GM20431 (cell line): Measurements from ENCODE around the gene KIRREL3.

Experiments used
- in situ Hi-C: fragments of 300-500 bp; cut with MseI, MboI; formaldehyde crosslinking; loops from one replicate; pipeline ENCODE4 v1.15.0; 2020; ENCODE audit warnings: low sequenced_read_pairs; ENCODE audit not compliant: unreplicated experiment

KIRREL3 gene

DNA sequence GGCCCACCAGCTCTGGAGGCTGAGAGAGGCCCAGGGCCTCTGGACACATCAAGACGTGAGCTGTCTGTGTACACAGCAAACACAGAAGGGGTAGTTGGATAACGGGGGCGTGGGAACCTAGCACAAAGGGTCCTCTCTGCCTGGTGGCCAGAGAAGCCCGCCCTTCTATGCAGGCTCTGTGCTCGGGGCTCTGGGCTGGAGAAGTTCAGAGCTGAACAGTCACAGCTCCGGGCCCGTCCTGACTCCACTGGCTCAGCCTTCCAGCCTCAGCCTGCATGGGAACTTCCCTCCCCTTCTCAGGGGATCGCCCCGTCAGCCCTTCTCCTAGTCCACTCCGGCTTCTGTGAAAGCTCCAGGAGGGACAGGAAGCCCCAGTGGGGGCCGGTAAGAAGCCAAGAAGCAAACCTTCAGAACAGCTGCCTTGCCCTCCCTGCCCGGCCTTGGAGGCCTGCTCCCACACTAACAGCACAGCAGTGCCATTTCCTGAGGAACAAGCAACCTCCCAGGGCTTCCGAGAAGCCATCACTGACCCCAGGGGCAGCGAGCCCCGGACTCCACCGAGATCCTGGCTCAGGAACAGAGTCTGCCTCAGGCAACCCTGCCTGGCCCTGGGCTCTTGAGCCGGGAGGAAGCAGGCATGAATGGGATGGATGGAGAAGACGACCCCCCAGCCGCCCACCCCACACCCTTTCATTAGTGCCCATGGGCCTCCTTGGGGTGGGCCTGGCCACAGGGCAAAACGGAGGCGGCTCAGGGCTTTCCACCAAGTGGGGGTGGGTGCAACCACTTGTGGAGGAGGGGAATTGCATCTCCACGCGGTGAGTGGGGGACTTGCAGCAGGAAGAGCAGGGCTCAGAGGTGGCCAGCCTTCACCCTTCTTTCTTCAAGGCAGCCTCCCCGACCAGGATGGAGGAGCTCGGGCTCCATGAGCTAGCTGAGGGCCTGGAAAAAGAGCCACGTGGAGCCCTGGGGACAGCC, 525.3 kb downstream of the KIRREL3 start:
- in situ Hi-C loops: no loop called here

DNA sequence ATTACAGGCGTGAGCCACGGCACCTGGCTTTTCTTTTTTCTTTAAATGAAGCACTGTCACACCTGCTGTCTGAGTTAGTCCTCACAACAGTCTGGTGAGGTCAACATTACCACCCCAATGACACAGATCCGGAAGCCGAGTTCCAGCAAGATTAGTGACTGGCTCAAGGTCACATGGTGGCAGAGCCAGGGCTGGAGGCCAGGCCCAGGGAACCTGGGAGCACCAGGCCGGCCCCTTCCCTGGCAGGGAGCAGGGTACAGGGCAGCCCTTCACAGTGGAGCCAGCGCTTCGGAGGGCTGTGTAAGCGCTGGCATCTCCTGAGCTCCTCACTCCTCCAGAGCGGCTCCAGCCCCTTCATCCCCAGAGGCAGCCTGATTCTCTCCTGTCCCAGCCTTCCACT, 526.4 kb downstream of the KIRREL3 start:
- in situ Hi-C loops: no loop called here

DNA sequence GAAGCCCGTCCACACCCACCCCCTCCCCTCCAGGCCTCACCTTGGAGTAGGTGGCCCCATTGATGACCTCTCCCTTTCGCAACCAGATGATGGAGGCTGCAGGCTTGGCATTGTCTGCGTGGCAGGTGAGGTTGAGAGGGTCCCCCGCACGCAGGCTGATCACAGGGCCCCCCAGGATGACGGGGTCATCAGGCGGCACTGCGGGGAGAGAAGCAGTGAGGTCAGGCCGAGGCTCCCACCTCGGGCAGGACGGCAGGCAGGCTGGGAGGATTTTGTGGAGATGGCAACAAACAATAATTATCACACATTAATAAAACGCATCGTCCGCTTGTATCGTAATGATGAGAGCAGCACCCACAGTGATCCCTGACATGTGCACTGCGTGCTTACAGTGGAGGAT, 527.3 kb downstream of the KIRREL3 start:
- in situ Hi-C loops: no loop called here

DNA sequence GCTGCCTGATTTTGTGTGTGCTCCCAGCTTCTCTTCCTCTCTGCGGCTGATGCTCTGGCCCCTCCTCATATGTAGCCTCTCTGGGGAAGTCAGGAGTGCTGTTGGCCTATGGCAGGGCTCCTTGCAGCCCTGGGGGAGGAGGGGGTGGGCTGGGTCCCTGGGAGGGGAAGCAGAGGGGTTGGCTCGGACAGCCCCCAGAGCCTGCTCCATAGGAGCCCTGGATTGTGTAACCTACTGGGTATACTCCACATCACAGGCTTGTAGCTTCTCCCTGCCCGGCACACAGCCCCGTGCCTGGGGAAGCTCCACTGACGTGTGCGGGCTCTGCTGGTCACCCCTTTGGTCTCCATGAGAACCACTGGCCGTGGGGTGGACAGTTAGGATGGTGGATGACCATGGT, 531.3 kb downstream of the KIRREL3 start:
- in situ Hi-C loops: no loop called here

DNA sequence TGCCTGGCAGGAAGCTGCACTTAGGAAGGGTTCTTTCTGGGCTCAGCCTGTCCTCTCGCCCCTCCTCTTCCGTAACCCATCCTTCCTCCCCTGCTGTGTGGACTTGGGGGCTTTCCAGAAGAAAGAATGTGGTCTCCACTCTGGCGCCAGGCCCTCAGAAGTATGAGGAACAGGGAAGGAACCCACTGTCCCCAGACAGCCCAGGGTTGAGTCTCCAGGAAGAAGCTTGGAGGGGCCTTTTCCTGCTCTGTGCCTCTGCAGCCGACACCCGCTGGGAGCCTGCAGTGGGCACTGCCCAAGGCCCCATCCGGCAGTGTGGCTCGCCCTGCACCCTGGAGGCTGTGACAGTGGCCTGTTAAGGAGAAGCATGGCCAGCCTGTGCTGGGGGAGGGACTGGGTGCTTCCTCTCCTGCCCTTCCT, 532.5 kb downstream of the KIRREL3 start:
- in situ Hi-C loops: no loop called here

DNA sequence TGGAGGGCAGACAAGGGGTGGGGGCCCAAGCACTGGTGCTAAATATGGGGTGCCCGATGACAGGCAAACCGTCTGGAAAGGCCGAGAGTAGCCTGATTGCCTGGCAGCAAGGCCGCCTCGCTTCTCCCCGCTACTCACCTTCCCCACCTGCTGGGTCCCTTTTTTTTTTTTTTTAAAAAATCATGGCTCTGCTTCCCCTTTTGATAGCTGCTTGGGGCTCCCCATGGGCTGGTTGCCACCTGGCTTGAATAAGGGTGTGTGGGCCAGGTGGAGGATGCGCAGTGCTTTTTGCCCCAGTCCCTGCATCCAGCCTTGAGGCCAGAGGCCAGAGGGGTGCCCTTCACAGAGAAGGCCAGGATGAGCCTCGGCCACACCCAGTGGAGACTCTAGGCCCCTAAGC, 533.1 kb downstream of the KIRREL3 start:
- in situ Hi-C loops: no loop called here

DNA sequence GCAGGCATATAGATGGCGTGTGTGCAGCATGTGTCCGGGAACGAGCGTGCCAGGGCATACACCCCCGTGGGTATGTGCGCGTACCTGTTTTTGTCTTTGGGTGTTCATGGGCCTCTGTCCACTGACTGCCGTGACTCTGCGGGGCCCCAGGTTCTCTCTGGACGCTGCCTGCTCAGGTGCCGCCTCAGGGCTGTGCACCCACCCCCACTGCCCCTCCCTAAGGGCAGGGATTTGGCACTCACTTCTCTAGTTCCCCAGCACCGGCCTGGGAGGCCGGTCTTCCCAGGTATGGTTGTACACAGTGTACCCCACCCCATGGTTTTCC, 533.6 kb downstream of the KIRREL3 start:
- in situ Hi-C loops: no loop called here

DNA sequence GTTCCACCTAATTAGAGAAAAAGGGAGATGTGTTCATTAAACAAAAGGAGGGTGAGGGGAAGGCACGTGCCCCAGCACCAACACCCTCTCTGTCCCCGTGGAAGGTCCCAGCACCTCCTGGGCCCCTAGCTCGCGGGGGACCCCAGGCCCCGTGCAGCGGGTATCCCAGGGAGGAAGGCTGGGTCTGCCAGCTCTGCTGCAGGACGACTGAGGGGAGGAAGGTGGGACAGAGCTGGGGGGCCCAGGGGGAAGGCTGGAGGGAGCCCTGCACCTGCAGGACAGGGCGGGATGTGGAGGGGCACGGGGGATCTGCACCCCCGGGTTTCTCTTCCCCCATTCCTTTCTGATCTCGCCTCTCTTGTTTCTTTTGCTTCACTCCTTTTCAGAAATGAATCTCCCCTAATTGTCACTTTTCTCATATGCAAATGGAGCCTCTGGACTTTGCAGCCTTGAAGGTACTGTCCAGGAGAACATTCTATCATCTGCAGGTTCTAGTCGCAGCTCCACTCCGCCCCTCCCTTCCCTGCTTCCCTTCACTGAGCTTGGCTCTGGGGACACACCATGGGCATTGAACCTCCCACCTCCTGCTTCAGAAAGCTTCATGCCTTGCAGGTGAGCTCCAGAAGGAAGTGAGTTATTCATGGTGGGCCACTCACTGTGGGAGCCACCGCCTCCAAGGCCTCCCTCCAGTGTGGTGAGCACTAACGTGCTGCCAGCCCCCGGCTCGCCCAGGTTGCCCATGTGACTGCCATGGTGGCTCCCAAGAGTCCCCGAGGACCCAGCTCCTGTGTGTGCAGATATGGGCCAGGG, 534.1 kb downstream of the KIRREL3 start:
- in situ Hi-C loops: no loop called here

DNA sequence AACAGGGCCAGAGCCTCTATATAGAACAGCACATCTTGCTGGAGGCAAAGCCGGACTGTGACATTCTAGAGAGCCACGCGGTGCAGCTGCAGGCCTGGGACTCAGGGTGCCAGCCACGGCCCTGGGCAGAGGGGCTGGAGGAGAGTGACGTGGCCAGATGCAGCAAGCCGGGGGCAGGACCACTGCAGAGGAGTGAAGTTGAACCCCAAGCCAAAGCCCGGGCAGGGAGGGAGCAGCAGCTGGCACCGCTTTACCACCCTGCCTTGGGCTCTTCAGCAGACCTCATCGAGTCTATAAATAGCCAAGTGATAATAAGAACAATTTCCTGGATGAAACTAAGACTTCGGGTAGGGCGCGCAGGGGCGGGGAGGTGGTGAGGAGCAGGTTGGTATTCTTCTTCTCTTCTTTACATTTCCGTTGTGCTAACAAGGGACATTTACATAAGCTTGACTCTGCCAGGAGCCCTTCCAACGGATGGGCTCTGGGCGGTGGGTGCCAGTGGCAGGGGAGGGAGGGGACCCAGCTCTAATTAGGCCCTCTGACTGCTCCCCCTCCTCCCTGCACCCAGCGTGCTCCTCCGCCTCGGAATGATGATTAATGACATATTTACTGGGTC, 534.9 kb downstream of the KIRREL3 start:
- in situ Hi-C loops: no loop called here

DNA sequence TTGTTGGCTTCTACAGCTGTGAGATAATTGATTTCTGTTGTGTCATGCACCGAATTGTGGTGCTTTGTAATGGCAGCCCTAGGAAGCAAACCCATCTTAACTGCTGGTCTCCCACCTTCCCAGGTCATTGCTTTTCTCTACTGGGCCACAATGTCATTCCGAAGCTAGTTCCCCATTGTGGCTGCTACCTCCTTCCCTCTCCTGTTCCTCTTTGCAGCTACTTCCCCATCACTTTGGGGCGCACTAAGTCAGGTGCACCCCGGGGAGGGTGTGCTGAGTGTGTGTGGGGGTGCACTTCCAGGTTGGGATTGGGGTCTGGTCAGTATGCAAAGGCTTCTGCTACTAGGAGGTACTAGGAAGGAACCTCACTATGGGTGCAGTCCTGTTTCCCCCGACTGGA, 535.8 kb downstream of the KIRREL3 start:
- in situ Hi-C loops: no loop called here

DNA sequence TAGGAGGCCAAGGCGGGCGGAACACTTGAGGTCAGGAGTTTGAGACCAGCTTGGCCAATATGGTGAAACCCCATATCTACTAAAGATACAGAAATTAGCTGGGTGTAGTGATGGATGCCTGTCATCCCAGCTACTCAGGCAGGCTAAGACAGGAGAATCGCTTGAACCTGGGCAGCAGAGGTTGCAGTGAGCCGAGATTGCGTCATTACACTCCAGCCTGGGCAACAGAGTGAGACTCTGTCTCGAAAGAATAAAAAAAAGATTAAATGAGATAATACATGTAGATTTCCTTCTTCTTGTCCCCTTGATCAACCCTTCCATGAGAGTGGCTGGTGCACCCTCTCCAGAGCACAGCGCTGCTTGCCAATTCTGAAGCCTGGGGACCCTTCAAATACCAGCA, 538.1 kb downstream of the KIRREL3 start:
- in situ Hi-C loops: no loop called here

DNA sequence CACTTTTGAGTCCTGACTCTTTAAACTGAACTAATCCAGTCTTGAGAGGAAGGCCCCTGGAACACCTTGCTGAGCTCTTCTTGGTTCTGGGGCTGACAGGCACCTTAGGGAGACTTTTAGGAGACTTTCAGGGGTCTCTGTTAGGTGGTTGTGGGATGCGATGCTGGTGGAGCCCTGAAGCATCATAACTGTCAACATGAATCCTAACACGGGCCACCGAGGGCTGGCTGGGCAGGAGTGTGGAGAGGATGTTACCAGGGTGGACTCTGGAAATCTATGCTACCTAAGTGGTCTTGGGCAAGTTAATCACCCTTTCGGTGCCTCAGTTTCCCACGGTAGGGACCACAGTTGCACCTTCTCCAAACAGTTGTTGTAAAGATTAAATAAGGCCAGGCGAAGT, 538.6 kb downstream of the KIRREL3 start:
- in situ Hi-C loops: no loop called here

DNA sequence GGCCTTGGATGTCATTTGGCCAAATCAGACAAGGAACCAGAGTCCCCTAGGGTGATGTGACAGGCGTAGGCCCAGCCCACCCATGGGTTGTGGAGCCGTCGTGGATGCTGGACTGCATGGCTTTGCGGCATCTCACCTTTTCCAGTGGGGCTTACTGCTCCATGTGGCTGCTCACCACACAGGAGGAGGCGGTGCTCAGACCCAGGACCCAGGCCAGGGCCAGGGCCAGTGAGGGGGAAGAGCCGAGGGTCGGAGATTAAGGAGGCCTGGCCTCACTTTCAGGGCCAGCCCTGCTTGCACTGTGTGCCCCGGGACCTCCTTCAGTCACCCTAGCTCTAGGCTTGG, 539.5 kb downstream of the KIRREL3 start:
- in situ Hi-C loops: no loop called here

DNA sequence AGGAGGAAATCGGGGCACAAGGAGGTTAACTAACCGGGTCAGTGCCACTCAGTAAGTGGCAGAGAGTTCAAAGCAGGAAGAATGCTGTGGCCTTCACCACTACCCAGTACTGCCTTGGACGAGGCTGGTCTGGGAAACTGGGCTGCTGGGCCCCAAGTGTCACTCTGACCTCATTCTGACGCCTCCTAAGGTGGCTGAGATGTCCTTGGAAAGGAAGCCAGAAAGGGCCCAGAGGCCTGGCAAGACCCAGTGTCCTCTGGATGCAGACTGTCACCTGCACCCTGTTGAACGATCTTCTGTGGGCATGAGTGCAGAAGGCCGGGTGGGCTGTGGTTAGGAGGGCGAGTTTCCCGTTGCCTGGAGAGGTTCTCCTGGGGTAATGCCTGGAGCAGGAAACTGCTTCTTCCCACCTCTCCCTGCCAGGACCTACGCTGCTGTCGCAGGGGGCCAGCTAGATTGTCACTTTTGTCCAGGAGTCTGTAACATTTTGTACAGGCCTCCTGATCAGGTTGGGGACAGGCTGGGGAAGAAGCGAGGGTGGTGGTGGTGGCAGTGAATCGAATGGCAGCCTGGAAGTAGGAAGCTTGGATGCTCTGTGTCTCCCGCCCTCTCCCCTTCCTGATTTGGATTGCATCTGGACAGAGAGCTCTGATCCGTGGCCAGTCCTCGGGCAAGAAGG, 540.0 kb downstream of the KIRREL3 start:
- in situ Hi-C loops: no loop called here

DNA sequence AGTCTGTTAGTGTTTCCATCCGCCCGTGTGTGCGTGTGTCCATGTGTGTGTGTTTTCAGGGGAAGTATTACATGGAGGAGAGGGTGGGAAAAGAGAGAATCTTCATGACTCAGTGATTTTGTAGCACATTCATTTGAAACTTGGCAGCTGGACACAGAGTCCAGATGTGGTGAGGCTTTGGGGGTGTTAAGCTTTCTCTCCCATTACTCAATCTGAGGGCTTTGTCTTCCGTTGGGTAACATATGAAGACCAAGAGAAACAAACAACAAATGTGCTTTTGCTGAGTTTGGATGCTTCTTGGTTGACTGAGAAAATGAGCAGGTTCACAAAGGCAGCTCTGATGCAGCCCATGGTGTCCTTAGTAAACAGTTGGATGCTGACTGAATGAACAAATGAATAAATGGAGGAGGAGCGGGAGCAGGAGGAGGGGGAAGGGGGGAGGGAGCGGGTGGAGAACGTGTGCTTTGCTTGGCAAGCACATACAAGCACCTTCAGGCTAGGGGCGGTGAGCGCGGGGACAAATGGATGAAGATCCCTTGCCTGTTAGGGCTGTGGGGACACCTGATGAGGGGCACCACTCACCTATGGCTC, 540.8 kb downstream of the KIRREL3 start:
- in situ Hi-C loops: no loop called here

DNA sequence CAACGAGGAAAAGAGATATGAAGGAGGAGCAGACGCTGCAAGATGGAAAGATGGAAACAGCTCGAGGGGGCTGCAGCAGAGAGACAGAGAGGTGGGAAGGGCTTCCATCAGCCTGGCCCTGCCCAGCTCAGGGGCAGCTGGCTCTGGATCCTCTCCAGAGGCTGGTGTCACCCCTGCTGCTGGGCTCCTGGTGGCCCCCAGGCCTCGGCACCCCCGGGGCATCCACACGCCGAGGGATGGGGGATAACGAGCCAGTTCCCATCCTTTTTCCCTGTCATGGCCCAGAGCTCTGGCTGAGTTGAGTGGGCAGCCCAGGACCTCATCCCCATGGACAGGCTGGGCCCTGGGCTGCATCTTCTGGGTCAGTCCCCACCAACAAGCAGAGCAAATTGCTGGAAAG, 542.8 kb downstream of the KIRREL3 start:
- in situ Hi-C loops: no loop called here

DNA sequence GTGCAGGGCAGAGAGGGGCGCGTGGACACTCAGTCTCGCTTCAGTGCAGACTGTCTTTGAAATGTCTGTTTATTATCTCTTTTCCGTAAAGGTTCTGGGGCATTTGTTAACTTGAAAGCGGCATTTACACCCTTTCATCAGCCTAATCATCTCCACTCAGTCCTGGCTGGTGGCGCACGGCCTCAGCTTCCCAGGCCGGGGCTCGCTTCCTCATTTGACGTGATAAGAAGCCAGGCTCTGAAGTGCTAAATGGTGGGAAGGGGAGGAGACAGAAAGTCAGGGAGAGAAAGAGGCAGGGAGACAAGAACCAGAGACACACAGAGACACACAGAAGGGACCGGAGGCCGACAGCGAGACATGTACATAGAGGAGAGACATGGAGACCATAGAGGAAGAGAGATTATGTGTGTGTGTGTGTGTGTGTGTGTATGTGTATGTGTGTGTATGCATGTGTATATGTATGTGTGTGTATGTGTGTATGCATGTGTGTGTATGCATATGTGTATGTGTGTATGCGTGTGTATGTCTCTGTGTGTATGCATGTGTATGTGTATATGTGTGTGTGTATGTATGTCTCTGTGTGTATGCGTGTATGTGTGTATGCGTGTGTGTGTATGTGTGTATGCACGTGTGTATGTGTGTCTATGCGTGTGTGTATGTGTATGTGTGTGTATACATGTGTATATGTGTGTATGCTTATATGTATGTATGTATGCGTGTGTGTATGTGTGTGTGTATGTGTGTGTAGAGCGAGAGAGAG, 543.6 kb downstream of the KIRREL3 start:
- in situ Hi-C loops: no loop called here

DNA sequence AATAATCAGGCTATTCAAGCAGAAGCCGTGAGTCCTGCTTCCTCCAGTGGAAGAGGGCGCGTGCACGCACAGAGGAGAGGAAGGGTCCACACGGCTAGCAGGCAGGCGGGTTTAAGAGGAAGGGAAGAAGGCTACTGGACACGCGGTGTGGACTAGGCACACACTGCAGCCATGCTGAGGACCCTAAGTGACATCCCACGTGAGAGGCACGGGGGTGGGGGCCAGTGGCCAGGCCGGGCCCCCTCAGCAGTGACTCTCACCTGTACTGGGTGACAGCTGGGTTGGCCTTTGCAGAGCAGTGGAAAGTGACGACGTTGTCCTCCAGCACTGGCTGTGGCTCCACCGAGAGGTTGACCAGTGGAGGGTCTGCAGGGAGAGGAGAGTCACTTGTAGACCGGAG, 544.5 kb downstream of the KIRREL3 start:
- in situ Hi-C loops: no loop called here
